ENCODE measurements around the gene BEST4. TPM values are rescaled to one million over a fixed set of nuclear protein-coding genes. Genes with fewer than 3 reads are reported as not detected.

BEST4 gene
- total and polyA plus RNA-seq, 2 of the 8 experiments (the other 6 are each of a cell fraction or from before 2014, with no cell fraction given): 0.76 to 1.4 TPM

DNA sequence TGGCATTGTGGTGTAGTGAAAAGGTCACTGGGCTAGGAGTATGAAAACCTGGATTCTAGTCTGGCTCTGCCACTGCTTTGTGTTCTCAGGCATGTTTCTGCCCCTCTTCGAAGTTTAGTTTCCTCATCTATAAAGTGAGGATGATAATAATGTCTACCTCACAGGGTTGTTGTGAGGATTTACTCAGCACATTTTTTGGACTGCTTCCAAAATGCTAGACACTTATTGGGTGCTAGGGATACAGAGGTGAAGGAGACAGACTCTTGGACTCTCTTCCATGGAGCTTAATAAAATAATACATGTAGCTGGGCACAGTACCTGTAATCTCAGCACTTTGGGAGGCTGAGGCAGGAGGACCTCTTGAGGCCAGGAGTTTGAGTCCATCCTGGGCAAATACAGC, 44.8 kb downstream of the BEST4 start:
- H4K8ac ChIP-seq (ENCODE audit: extremely low read depth, insufficient read depth, low read length): no peak overlapping the region
- H3K18ac ChIP-seq (ENCODE audit: extremely low read depth, low read length): no peak overlapping the region
- FAIRE-seq: no peak
- H2BK120ac ChIP-seq (replicated peaks; ENCODE audit: low read depth, low read length): no peak overlapping the region
- DNase-seq (ENCODE audit: low read depth in 1 of 2, low spot score in 2 of 2): no peak
- ChIA-PET POLR2A (ENCODE audit: partially characterized antibody) (interaction anchor here (0.8 to 10.5 kb wide), 10 partner anchors 9 to 76 kb away, joined by 3 to 120 read pairs (median 16); partner anchors contain the start of genes RNU5D-1 and RPS8), CTCF (ENCODE audit: partially characterized antibody) (interaction anchor here (0.6 to 7.9 kb wide), 8 partner anchors 8 to 649 kb away, joined by 3 to 42 read pairs (median 5); partner anchors contain the start of gene RNU5D-1)
- peaks cover 0 to 4% of the 10 kb centered on the region in 2 experiments; a peak in 1 of 4 replicates for H3K9me3 ChIP-seq (ENCODE audit: insufficient read depth in 2 of 2, low read depth in 1 of 2, low read length in 1 of 2)
- H3K27me3 ChIP-seq (replicated peaks in 1 of 4; ENCODE audit: control insufficient read depth in 3 of 4, extremely low read depth in 1 of 4, insufficient read depth in 3 of 4, low read length in 3 of 4): no peaks in the 10 kb centered on the region
- peaks cover 0 to 2% of the 10 kb centered on the region in 2 experiments for H4K20me1 ChIP-seq (replicated peaks in 1 of 2; ENCODE audit: control insufficient read depth in 1 of 2, insufficient read depth in 2 of 2, low read length in 2 of 2)
- no peak overlapping the region for H3K4ac ChIP-seq (replicated peaks; ENCODE audit: insufficient read length, low read depth, low read length)
- H3K36me3 ChIP-seq (ENCODE audit: control insufficient read depth in 2 of 4, insufficient read depth in 4 of 4, low read length in 3 of 4): peaks cover 20 to 42% (median 31%) of the 10 kb centered on the region in 4 experiments
- no peak overlapping the region for H2BK20ac ChIP-seq (ENCODE audit: low read length)
- H2AFZ ChIP-seq (ENCODE audit: low read length): no peak overlapping the region
- H3K9ac ChIP-seq (replicated peaks in 1 of 4; ENCODE audit: extremely low read depth in 1 of 4, low read depth in 3 of 4, low read length in 3 of 4): no peak overlapping the region; a peak in 1 of 7 replicates
- 100% methylated on average over 1 of the region's 1 CpG; no CpG with 5 or more reads in 1 of the 2 experiments for WGBS, 2 experiments (ENCODE audit: extremely low coverage in 1 of 2, insufficient coverage in 1 of 2, insufficient read length in 1 of 2, insufficient replicate concordance in 2 of 2, low coverage in 1 of 2, low lambda C conversion rate in 2 of 2, missing lambda C conversion rate in 1 of 2)
- no peak overlapping the region for H4K5ac ChIP-seq (ENCODE audit: insufficient read length, low read depth, low read length)
- no peak overlapping the region for H2BK5ac ChIP-seq (ENCODE audit: low read depth, low read length)
- peaks cover 2 to 32% of the 10 kb centered on the region in 2 experiments; a peak in 3 of 4 replicates for H3K79me2 ChIP-seq (ENCODE audit: control insufficient read depth in 1 of 2, insufficient read depth in 2 of 2, low read length in 2 of 2)
- H3K23ac ChIP-seq (ENCODE audit: insufficient read length): no peak overlapping the region
- no peak overlapping the region for H3K14ac ChIP-seq (ENCODE audit: insufficient read length)
- H3K4me2 ChIP-seq (ENCODE audit: insufficient read depth in 1 of 2, low read depth in 2 of 2, low read length in 2 of 2): no peak overlapping the region
- H3K56ac ChIP-seq (replicated peaks; ENCODE audit: insufficient read length, low read depth, low read length): no peak overlapping the region
- H3K4me1 ChIP-seq (replicated peaks in 1 of 4; ENCODE audit: control insufficient read depth in 3 of 4, insufficient read depth in 4 of 4, low read length in 3 of 4): peaks cover 0 to 3% (median under 1%) of the 10 kb centered on the region in 4 experiments; a peak in 2 of 7 replicates
- H2BK12ac ChIP-seq (ENCODE audit: low read depth, low read length): no peak overlapping the region
- no peak overlapping the region for H3K27ac ChIP-seq (ENCODE audit: low read depth, low read length)
- no peak overlapping the region for H2BK15ac ChIP-seq (ENCODE audit: low read length)
- no peak overlapping the region for H2AK5ac ChIP-seq (ENCODE audit: low read depth, low read length)
- H4K91ac ChIP-seq (replicated peaks; ENCODE audit: insufficient read length, low read length): no peak overlapping the region
- H3K79me1 ChIP-seq (ENCODE audit: low read depth, low read length): peaks cover 9% of the 10 kb centered on the region
- no peak overlapping the region for H3K4me3 ChIP-seq (ENCODE audit: extremely low read depth in 1 of 4, insufficient read depth in 2 of 4, low read depth in 3 of 4, low read length in 4 of 4)
- peaks cover 3% of the 10 kb centered on the region; the same call in 1 of the 2 replicates for H3K23me2 ChIP-seq (ENCODE audit: low read depth, low read length)
